ENCODE data around the gene LHX4.

The LHX4 gene

DNA sequence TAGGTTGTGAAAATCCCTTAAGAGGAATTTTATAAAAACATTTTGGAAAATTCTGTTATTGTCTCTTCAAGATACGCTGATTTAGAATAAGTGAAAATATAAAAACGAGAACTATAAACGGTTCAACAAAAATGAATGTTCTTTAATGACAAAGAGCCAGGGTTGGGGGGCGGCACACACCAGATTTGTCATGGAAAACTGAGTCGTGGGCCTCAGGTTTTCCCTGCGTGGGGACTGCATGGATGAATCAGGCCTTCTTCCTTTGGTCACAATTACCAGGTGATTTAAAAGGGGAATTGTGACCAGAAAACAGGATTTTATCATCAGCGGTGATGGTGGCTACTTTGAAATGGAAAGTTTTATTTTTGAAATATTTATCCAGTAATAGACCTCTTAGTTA, 8.6 kb downstream of the LHX4 start:
- no peak for TF ChIP-seq ZFX (IDR thresholded peaks at IDR 0.05)
- TF ChIP-seq, protein P1, sequence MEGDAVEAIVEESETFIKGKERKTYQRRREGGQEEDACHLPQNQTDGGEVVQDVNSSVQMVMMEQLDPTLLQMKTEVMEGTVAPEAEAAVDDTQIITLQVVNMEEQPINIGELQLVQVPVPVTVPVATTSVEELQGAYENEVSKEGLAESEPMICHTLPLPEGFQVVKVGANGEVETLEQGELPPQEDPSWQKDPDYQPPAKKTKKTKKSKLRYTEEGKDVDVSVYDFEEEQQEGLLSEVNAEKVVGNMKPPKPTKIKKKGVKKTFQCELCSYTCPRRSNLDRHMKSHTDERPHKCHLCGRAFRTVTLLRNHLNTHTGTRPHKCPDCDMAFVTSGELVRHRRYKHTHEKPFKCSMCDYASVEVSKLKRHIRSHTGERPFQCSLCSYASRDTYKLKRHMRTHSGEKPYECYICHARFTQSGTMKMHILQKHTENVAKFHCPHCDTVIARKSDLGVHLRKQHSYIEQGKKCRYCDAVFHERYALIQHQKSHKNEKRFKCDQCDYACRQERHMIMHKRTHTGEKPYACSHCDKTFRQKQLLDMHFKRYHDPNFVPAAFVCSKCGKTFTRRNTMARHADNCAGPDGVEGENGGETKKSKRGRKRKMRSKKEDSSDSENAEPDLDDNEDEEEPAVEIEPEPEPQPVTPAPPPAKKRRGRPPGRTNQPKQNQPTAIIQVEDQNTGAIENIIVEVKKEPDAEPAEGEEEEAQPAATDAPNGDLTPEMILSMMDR (conservative IDR thresholded peaks at IDR 0.05), result no peak
- H3K27ac ChIP-seq, result no peak overlapping the region

DNA sequence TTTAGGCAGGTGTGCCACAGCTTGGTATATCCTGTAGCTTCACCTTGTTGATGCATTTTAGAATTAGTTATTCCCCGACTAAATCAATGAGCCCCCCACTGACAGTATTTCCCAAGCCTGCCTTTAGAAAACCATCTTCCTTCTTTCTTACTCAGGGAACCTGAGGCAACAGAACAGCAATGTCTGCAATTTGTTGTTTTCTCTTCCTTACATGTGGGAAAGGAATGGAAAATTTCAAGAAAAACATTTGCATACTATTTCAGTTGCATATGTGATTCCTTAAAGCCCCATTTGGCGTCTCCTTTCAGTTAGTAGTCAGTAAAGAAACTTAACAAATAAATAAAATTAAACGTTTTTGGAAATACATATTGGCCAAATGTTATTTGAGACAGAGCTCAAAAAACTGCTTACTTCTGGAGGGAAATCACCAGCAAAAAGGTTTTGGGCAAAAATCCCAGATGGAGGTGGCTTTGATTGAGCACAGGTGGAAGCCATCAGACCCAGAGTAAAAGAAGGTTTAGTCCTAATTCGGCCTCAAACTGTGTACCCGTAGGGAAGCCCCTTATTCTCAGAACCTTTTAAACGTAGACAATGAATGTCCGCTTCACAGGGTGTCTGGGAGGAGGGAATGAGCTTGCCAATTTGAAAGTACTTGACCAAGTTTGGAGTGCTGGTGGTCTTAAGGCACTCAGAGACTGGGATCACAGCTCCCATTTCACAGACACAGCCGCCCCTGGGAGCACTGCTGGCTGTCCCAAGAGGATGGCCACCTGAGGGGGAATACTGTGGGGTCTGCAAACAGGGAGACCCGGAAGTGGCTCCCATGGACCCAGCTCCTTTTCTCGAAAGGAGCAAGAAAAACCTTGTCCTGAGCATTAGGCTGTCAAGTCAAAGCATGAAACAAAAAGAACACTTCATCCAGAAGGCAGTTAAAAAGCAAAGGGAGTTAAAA, 9.4 kb downstream of the LHX4 start:
- TF ChIP-seq, protein P1 (conservative IDR thresholded peaks at IDR 0.05), result no peak
- TF ChIP-seq ZFX (IDR thresholded peaks at IDR 0.05), result no peak
- H3K27ac ChIP-seq, result no peak overlapping the region

DNA sequence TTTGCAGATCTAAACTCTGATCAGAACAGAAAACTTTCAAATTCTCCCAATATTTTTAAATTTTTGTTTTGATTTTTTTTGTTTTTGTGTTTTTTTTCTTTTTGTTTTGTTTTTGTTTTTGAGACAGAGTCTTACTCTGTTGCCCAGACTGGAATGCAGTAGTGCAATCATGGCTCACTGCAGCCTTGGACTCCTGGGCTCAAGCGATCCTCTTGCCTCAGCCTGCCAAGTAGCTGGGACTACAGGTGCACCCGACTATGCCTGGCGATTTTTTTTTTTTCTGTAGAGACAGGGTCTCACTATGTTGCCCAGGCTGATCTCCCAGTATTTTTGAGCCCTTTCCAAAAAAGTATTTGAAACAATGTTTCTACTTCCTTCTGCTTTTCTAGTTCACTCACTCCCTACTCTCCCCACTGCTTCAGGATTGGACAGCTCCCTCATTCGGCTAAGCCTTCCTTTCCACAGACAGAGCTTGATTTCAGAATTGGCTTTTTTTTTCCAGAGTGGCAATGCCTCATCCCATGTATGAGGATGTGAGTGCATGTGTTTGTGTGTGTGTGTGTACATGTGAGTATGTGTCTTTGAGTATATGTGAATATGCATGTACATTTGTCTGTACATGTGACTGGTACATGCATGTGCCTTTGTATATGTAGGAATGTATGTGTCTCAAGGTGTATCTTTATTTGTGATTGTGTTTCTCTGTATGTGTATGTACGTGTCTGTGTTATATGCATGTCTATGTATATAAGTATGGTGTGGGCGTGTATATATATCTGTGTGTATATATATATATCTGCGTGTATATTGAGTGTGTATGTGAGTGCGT, 11.9 kb downstream of the LHX4 start:
- H3K27ac ChIP-seq, result no peak overlapping the region

GRCh38 chr1:180243517-180244221, 13.6 kb downstream of the LHX4 start:
- TF ChIP-seq, protein P1 (conservative IDR thresholded peaks at IDR 0.05), result no peak
- no peak for TF ChIP-seq ZFX (IDR thresholded peaks at IDR 0.05)
- H3K27ac ChIP-seq, result no peak overlapping the region

More for the DNA sequence above, 11.9 kb downstream of the LHX4 start:
- no peak for TF ChIP-seq ZFX (IDR thresholded peaks at IDR 0.05)
- TF ChIP-seq, protein P1 (conservative IDR thresholded peaks at IDR 0.05), result no peak

GRCh38 chr1:180244840-180245239, 14.8 kb downstream of the LHX4 start:
- no peak overlapping the region for H3K27ac ChIP-seq
- no peak for TF ChIP-seq ZFX (IDR thresholded peaks at IDR 0.05)
- TF ChIP-seq, protein P1 (conservative IDR thresholded peaks at IDR 0.05), result no peak

GRCh38 chr1:180246579-180246978, 16.5 kb downstream of the LHX4 start:
- H3K27ac ChIP-seq, result no peak overlapping the region
- TF ChIP-seq, protein P1 (conservative IDR thresholded peaks at IDR 0.05), result no peak
- no peak for TF ChIP-seq ZFX (IDR thresholded peaks at IDR 0.05)

Data from C4-2B (cell line).